Measurements from ENCODE around the gene RSPH6A.

Gene RSPH6A

DNA sequence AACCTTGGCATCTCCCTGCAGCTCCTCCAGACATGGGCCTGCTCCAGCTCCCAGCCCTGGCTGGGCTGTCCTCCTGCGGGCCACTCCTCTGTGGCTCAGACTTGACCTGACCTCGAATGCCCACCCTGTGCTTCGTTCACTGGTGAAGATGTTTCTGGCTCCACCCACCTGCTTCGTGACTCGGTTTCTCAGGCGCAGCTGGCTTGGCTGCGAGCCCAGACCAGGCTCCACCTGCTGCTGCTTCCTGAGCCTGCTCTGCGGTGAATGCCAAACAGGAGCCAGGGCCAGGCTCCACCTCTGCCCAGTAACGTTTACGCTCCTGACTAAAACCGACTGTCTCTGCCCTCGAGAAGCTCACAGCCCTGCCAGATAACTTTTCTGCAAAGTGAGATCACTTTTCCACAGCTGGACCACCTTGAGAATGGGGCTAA, 8.9 kb upstream of the RSPH6A start:
- peaks cover 67% of the 10 kb centered on the region; the same call in 1 of the 2 replicates for H3K36me3 ChIP-seq (ENCODE audit: insufficient read depth, low read length)
- no peaks in the 10 kb centered on the region for H3K9me2 ChIP-seq (replicated peaks; ENCODE audit: low read depth, low read length)

DNA sequence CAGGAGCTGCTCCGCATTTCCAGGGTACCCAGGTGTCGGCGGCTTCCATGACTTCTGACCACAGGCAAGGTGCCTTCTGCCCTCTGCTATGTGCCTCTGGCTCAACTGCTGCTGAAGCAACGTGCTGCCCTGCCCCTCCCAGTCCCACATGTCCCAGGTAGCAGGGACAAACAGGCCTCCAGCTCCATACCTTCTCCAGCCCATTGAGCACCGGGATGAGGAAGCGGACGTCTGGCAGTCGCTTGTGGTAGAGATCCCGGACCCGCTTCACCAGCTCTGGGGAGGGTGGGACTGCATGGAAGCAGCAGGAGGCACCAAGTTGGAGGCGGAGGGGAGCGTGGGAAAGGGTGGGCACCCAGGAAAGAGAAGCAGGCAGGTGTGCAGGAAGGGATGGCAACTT, 8.1 kb upstream of the RSPH6A start:
- Histone ChIP-seq H4K20me1 (ENCODE audit: insufficient read depth, low read length, poor library complexity, severe bottlenecking) (peaks cover 2% of the 10 kb centered on the region), H3K36me3 (ENCODE audit: insufficient read depth, low read length) (peaks cover 58% of the 10 kb centered on the region; the same call in 1 of the 2 replicates)

More for the DNA sequence above, 8.9 kb upstream of the RSPH6A start:
- no peak overlapping the region for H3K4me2 ChIP-seq (ENCODE audit: low read depth, low read length, poor library complexity, severe bottlenecking)
- H3K4me3 ChIP-seq (ENCODE audit: low read length, poor library complexity, severe bottlenecking): no peak overlapping the region
- H3K9ac ChIP-seq (ENCODE audit: low read depth, low read length, poor library complexity, severe bottlenecking): no peak overlapping the region
- no peaks in the 10 kb centered on the region for H3F3A ChIP-seq (ENCODE audit: low read depth)
- no peaks in the 10 kb centered on the region for H3K79me2 ChIP-seq (ENCODE audit: insufficient read depth, low read length)
- peaks cover 2% of the 10 kb centered on the region for H4K20me1 ChIP-seq (ENCODE audit: insufficient read depth, low read length, poor library complexity, severe bottlenecking)
- no peaks in the 10 kb centered on the region for H3K9me3 ChIP-seq (ENCODE audit: insufficient read depth, low read depth, low read length)
- no peaks in the 10 kb centered on the region for H3K4me1 ChIP-seq (ENCODE audit: insufficient read depth, low read length, poor library complexity, severe bottlenecking)
- H3K27me3 ChIP-seq (ENCODE audit: insufficient read depth, low read length, poor library complexity, severe bottlenecking): no peaks in the 10 kb centered on the region
- H2AFZ ChIP-seq (ENCODE audit: low read length): no peak overlapping the region
- TF ChIP-seq EZH2phosphoT487 (IDR thresholded peaks at IDR 0.05; ENCODE audit: borderline replicate concordance): no peak
- TF ChIP-seq, protein P1, sequence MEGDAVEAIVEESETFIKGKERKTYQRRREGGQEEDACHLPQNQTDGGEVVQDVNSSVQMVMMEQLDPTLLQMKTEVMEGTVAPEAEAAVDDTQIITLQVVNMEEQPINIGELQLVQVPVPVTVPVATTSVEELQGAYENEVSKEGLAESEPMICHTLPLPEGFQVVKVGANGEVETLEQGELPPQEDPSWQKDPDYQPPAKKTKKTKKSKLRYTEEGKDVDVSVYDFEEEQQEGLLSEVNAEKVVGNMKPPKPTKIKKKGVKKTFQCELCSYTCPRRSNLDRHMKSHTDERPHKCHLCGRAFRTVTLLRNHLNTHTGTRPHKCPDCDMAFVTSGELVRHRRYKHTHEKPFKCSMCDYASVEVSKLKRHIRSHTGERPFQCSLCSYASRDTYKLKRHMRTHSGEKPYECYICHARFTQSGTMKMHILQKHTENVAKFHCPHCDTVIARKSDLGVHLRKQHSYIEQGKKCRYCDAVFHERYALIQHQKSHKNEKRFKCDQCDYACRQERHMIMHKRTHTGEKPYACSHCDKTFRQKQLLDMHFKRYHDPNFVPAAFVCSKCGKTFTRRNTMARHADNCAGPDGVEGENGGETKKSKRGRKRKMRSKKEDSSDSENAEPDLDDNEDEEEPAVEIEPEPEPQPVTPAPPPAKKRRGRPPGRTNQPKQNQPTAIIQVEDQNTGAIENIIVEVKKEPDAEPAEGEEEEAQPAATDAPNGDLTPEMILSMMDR (conservative IDR thresholded peaks at IDR 0.05; ENCODE audit: low read length): no peak

GRCh38 chr19:45822716-45823115, 7.6 kb upstream of the RSPH6A start:
- H3F3A ChIP-seq (ENCODE audit: low read depth): no peaks in the 10 kb centered on the region
- no peaks in the 10 kb centered on the region for H3K9me2 ChIP-seq (replicated peaks; ENCODE audit: low read depth, low read length)
- H3K4me2 ChIP-seq (ENCODE audit: low read depth, low read length, poor library complexity, severe bottlenecking): no peak overlapping the region
- H2AFZ ChIP-seq (ENCODE audit: low read length): no peak overlapping the region
- H3K9ac ChIP-seq (ENCODE audit: low read depth, low read length, poor library complexity, severe bottlenecking): no peak overlapping the region
- TF ChIP-seq EZH2phosphoT487 (IDR thresholded peaks at IDR 0.05; ENCODE audit: borderline replicate concordance): no peak
- TF ChIP-seq, protein P1 (conservative IDR thresholded peaks at IDR 0.05; ENCODE audit: low read length): no peak
- no peaks in the 10 kb centered on the region for H3K27me3 ChIP-seq (ENCODE audit: insufficient read depth, low read length, poor library complexity, severe bottlenecking)
- H3K9me3 ChIP-seq (ENCODE audit: insufficient read depth, low read depth, low read length): no peaks in the 10 kb centered on the region
- peaks cover 2% of the 10 kb centered on the region for H4K20me1 ChIP-seq (ENCODE audit: insufficient read depth, low read length, poor library complexity, severe bottlenecking)
- no peaks in the 10 kb centered on the region for H3K79me2 ChIP-seq (ENCODE audit: insufficient read depth, low read length)
- H3K4me1 ChIP-seq (ENCODE audit: insufficient read depth, low read length, poor library complexity, severe bottlenecking): no peaks in the 10 kb centered on the region
- peaks cover 54% of the 10 kb centered on the region; the same call in 1 of the 2 replicates for H3K36me3 ChIP-seq (ENCODE audit: insufficient read depth, low read length)
- no peak overlapping the region for H3K4me3 ChIP-seq (ENCODE audit: low read length, poor library complexity, severe bottlenecking)

More for the DNA sequence above, 8.1 kb upstream of the RSPH6A start:
- H3K4me3 ChIP-seq (ENCODE audit: low read length, poor library complexity, severe bottlenecking): no peak overlapping the region
- no peak overlapping the region for H2AFZ ChIP-seq (ENCODE audit: low read length)
- H3K9ac ChIP-seq (ENCODE audit: low read depth, low read length, poor library complexity, severe bottlenecking): no peak overlapping the region
- H3K27me3 ChIP-seq (ENCODE audit: insufficient read depth, low read length, poor library complexity, severe bottlenecking): no peaks in the 10 kb centered on the region
- H3K9me2 ChIP-seq (replicated peaks; ENCODE audit: low read depth, low read length): no peaks in the 10 kb centered on the region
- TF ChIP-seq, protein P1 (conservative IDR thresholded peaks at IDR 0.05; ENCODE audit: low read length): no peak
- TF ChIP-seq EZH2phosphoT487 (IDR thresholded peaks at IDR 0.05; ENCODE audit: borderline replicate concordance): no peak
- H3F3A ChIP-seq (ENCODE audit: low read depth): no peaks in the 10 kb centered on the region
- H3K4me1 ChIP-seq (ENCODE audit: insufficient read depth, low read length, poor library complexity, severe bottlenecking): no peaks in the 10 kb centered on the region
- no peaks in the 10 kb centered on the region for H3K9me3 ChIP-seq (ENCODE audit: insufficient read depth, low read depth, low read length)
- H3K4me2 ChIP-seq (ENCODE audit: low read depth, low read length, poor library complexity, severe bottlenecking): no peak overlapping the region
- H3K79me2 ChIP-seq (ENCODE audit: insufficient read depth, low read length): no peaks in the 10 kb centered on the region

Measured in Loucy (cell line).